Measurements from ENCODE around the gene TMEM258. TPM values are rescaled to one million over a fixed set of nuclear protein-coding genes. Genes with fewer than 3 reads are reported as not detected.
A peak's percentile ranks its signal among the peaks of the same experiment; 100 is the strongest.

TMEM258 gene
- total RNA-seq, 1 donor from 2014 or later = 94.0 TPM

DNA sequence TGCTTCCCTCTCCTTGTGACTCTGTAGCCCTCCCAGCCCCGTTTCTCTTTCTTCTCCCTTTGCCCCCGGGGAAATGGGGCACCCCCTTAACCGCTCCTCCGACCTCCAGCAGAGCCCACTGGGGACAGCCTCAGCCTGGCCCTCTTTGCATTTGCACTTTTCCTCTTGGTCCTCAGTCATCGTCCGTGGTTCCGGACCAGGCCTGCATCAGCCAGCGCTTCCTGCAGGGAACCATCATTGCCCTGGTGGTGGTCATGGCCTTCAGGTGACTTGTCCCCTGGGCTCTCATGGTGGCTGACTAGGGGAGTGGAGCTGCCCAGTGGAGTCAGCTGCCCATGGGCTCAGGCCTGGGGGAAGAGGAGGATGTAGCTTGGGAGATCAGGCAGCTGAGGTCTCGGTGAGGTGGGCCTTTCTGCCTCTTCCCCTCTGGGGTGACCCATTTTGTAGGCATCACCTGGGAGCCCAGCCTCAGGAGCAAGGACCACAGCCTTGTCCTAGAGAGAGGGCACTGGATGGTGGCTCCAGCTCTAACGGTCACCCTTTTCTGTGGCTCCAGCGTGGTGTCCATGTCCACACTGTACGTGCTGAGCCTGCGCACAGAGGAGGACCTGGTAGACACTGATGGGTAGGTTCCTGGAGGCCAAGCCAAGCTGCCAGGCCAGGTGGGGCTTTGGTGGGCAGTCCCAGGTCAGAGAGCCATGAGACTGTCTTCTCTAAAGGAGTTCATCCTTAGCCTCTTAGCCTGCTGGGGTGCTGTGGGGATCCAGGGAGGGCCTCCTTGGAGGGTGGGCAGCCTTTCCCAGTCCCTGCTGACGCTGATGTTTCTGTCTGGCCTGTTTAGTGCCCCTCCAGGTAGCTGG lies 12.5 kb downstream of the TMEM258 start:
- intact Hi-C loops (cut with DNase I) = loop anchor here (10.0 kb wide), 1 partner anchor 305 kb away; no protein-coding TSS in a partner anchor
- Histone ChIP-seq H3K27me3 (no peaks in the 10 kb centered on the region), H3K27ac (no peak overlapping the region), H3K4me1 (peaks cover 3% of the 10 kb centered on the region), H3K9me3 (no peaks in the 10 kb centered on the region), H3K36me3 (peaks cover 6% of the 10 kb centered on the region), H3K4me3 (no peak overlapping the region)
- TF ChIP-seq, protein P1, sequence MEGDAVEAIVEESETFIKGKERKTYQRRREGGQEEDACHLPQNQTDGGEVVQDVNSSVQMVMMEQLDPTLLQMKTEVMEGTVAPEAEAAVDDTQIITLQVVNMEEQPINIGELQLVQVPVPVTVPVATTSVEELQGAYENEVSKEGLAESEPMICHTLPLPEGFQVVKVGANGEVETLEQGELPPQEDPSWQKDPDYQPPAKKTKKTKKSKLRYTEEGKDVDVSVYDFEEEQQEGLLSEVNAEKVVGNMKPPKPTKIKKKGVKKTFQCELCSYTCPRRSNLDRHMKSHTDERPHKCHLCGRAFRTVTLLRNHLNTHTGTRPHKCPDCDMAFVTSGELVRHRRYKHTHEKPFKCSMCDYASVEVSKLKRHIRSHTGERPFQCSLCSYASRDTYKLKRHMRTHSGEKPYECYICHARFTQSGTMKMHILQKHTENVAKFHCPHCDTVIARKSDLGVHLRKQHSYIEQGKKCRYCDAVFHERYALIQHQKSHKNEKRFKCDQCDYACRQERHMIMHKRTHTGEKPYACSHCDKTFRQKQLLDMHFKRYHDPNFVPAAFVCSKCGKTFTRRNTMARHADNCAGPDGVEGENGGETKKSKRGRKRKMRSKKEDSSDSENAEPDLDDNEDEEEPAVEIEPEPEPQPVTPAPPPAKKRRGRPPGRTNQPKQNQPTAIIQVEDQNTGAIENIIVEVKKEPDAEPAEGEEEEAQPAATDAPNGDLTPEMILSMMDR (IDR thresholded peaks at IDR 0.05) = no peak
- DNase-seq (no peak), ATAC-seq (no peak)

DNA sequence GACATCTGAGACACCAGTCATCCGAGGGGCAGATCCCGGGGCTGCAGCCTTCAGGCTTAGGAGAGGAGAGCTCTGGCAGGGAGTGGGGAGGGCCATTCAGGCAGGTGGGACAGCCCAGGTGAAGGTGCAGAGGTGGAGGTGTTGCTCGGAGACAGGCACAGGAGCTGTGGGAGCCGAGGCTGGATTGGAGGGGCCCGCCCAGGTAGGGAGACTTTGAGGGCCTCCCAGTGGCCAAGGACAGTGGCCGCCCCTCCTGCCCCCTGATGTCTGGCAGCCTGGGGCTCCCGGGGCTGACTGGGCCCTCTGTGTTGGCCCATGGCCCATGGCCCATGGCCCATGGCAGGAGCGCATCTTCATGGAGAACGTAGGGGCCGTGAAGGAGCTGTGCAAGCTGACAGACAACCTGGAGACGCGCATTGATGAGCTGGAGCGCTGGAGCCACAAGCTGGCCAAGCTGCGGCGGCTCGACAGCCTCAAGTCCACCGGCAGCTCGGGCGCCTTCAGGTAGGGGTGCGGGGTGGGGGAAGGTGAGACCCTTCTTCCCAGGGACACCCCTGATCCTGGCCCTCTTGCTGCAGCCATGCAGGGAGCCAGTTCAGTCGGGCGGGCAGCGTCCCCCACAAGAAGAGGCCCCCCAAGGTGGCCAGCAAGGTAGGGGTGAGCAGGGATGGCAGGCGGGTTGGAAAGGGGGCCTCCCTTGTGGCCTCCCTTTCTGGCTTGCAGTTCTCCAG lies 13.3 kb downstream of the TMEM258 start:
- H3K27ac ChIP-seq = no peak overlapping the region
- intact Hi-C loops (cut with DNase I) = no loop called here
- TF ChIP-seq, protein P1 (IDR thresholded peaks at IDR 0.05) = no peak
- ATAC-seq = no peak
- no peak overlapping the region for H3K4me3 ChIP-seq
- H3K27me3 ChIP-seq = no peaks in the 10 kb centered on the region
- H3K4me1 ChIP-seq = peaks cover 3% of the 10 kb centered on the region
- no peak for DNase-seq
- H3K9me3 ChIP-seq = no peaks in the 10 kb centered on the region
- peaks cover under 1% of the 10 kb centered on the region for H3K36me3 ChIP-seq

DNA sequence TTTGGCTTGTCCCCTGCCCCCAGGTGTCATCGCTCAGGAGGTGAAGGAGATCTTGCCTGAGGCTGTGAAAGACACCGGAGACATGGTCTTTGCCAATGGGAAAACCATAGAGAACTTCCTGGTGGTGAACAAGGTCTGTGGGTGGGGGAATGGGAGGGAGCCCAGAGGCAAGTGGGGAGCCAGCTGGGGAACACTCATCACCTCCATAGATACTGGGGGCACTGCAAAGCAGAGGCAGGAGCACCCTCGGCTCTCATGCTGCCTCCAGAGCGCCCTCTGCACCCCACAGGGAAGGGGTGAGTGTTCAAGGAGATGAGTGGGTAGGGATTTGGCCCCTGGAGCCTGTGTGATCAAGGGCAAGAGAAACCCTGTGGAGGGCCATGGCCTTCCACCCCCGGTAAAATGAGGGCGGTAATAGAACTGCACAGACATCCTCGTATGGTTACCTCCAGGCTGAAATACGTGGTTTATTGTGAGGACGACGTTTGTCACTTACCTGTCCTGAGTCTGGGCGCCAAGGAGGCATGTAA lies 14.0 kb downstream of the TMEM258 start:
- Histone ChIP-seq H3K4me1 (peaks cover 3% of the 10 kb centered on the region), H3K36me3 (no peaks in the 10 kb centered on the region), H3K27ac (no peak overlapping the region), H3K27me3 (no peaks in the 10 kb centered on the region), H3K9me3 (no peaks in the 10 kb centered on the region), H3K4me3 (no peak overlapping the region)
- no peak for ATAC-seq
- intact Hi-C loops (cut with DNase I) = no loop called here
- DNase-seq = no peak
- TF ChIP-seq, protein P1 (IDR thresholded peaks at IDR 0.05) = no peak

DNA sequence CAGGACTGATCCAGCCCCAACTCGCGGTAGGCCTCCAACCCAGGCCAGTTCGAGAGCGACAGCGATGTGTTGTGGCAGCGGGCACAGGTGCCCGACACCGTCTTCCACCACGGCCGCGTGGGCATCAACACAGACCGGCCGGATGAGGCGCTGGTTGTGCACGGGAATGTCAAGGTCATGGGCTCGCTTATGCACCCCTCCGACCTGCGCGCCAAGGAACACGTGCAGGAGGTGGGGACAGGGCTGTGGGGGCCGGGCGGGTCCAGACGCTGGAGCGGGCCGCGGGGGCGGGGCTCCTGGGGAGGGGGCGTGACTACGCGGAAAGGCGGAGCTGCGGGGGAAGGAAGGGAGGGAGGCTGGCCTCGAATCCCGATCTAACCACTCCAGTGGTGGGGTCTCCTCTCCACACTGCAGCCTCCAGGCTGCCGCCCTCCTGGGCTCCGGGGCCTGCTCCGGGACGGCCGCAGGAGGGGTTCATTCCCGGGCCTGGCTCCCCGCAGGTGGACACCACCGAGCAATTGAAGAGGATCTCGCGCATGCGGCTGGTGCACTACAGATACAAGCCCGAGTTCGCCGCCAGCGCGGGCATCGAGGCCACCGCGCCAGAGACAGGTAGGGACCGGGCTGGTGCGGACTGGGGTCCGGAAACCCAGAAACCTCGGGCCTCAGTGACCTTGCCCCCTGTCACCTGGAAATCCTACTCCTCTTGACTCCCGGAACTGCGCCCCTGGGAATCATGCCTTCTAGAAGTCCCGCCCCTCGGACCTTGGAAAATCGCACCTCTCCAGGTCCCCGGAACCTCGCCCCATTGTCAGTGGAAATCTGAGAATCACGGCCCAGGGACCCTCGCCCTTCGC lies 14.9 kb downstream of the TMEM258 start:
- DNase-seq (no peak), ATAC-seq (peak; percentile 28)
- no peaks in the 10 kb centered on the region for H3K9me3 ChIP-seq
- H3K36me3 ChIP-seq = no peaks in the 10 kb centered on the region
- peak overlapping the region; percentile 16 for H3K4me3 ChIP-seq
- H3K4me1 ChIP-seq = peaks cover 3% of the 10 kb centered on the region
- TF ChIP-seq, protein P1 (IDR thresholded peaks at IDR 0.05) = no peak
- H3K27me3 ChIP-seq = no peaks in the 10 kb centered on the region
- intact Hi-C loops (cut with DNase I) = no loop called here
- H3K27ac ChIP-seq = no peak overlapping the region

DNA sequence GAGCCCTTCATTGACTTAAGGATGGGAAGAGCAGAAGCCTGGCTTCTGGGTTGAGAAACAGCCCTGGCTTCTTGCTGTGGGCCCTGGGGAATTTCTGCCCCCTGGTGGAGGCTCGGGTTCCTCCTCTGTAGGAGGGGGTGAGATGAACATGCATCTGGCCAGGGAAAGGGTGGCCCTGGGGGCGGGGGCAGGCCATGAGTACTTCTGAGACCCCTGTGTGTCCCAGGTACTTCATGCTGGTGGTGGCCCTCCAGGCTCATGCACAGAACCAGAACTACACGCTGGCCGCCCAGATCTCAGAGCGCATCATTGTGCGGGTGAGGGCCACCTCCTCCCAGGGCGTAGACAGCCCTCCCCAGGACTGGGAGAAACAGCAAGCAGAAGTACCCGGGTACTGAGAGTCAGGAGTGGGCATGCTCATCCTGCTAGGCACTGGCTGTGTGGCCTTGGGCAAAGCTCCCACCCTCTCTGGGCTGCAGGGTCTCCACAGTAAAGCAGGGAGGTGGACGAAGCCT lies 15.8 kb downstream of the TMEM258 start:
- peak; percentile 43 for ATAC-seq
- Histone ChIP-seq H3K27ac (no peak overlapping the region), H3K36me3 (no peaks in the 10 kb centered on the region)

More for the DNA sequence above, 15.8 kb downstream of the TMEM258 start:
- Histone ChIP-seq H3K27me3 (no peaks in the 10 kb centered on the region), H3K4me3 (no peak overlapping the region), H3K4me1 (peaks cover 5% of the 10 kb centered on the region), H3K9me3 (no peaks in the 10 kb centered on the region)
- TF ChIP-seq, protein P1 (IDR thresholded peaks at IDR 0.05) = peak; percentile 62
- peak; percentile 76 for DNase-seq
- intact Hi-C loops (cut with DNase I) = no loop called here

Measured in upper lobe of right lung (tissue), 1 donor.